Mononuclear cell (primary cell): ENCODE results near the gene PYROXD2. TPM values are rescaled to one million over a fixed set of nuclear protein-coding genes. Genes with fewer than 3 reads are reported as not detected.
"Not testable (repeated sequence)": the region's sequence is repeated elsewhere in the genome, so short reads cannot be mapped to it uniquely, and the experiment has no call there.

Source experiments
- H3K27me3 ChIP-seq: 2 replicates; pipeline ENCODE4 v1.6.0; 2011; ENCODE audit warnings: low read length, control low read depth; ENCODE audit not compliant: insufficient read depth
- H3K4me1 ChIP-seq: 2 replicates; pipeline ENCODE4 v1.5.1; 2011; ENCODE audit warnings: mild to moderate bottlenecking, low read length, control low read depth; ENCODE audit not compliant: insufficient read depth
- H3K4me3 ChIP-seq: 2 replicates; pipeline ENCODE4 v1.5.1; 2011; ENCODE audit warnings: mild to moderate bottlenecking, low read length, moderate library complexity
- H3K9me3 ChIP-seq: 2 replicates; pipeline ENCODE4 v1.5.1; 2011; ENCODE audit warnings: low read depth, mild to moderate bottlenecking, control low read depth, low read length
- total RNA-seq: library from RNA; depleted of rRNA; stranded (reverse); fragments of >200 nt; gene quantifications from one replicate; pipeline ENCODE4 v1.2.3, GENCODE V29; 2012

PYROXD2 gene
- total RNA-seq, 1 donor, result 2.2 TPM

DNA sequence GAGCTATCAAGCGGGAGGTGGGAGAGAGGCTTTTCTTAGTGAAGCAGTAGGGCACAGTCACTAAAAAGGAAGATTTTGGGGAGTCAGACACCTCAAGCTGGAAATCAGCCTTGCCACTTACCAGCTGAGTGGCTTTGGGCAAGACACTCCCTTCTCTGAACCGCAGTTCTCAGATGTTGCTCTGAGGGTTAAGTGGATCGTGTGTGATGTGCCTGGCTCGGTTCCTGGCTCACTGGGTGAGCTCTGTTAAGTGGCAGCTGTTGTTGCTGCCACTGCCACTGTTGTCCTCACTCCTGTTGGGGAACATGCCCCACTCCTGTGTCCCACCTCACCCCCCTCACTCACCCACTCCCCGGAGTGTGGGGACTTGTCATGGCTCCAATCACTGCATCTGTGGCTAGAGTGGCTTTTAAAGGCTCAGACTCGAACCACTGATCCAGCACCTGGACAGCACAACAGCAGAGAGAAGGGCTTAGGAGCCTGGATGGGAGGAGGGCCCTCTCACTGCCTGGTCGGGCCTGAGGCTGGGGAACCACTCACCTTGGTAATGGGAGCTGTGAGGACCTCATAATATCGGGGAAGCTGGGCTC is 20.0 kb downstream of the PYROXD2 start:
- no peak overlapping the region for H3K4me3 ChIP-seq
- H3K4me1 ChIP-seq, result peaks cover 19% of the 10 kb centered on the region
- no peaks in the 10 kb centered on the region for H3K9me3 ChIP-seq
- H3K27me3 ChIP-seq, result no peaks in the 10 kb centered on the region

DNA sequence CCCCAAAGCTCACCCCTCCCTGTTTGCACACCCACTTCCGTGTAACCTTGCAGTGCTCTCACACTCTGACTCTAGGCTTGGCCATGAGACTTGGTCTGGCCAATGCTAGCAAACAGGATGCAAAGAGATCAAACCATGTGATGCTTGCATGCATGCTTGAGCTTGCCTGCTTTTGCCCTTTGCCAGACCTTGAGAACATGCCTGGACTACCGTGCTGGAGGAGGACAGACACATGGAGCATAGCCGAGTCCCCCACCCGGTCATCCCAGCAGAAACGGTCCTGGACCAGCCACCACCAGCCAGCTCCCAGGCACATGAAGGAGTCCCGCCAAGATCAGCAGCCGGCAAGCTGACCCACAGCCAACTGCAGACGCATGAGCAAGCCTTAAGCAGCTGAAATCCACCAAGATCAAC is 23.4 kb downstream of the PYROXD2 start:
- H3K4me3 ChIP-seq, result no peak overlapping the region
- peaks cover 19% of the 10 kb centered on the region for H3K4me1 ChIP-seq
- H3K27me3 ChIP-seq, result no peaks in the 10 kb centered on the region
- no peaks in the 10 kb centered on the region for H3K9me3 ChIP-seq

DNA sequence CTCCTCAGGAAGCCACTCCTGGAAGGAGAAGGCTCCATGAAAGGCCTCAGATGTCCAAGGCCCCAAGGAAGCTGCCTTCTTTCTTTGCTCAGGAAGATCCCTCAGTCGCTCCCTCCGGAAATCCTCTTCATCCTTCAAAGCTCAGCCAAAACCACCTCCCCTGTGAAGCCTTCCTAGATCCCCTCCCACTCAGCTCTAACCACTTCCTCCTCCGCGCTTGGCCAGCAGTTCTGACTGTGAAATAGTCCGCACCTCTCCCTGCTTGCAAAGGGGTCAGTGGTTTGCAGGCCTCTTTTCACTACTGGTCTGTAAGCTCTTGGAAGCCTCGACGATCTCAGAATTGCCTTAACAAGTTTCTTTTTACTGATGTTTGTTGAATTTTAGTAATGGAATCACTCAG is 23.9 kb downstream of the PYROXD2 start:
- H3K27me3 ChIP-seq, result no peaks in the 10 kb centered on the region
- H3K4me1 ChIP-seq, result peaks cover 19% of the 10 kb centered on the region
- H3K9me3 ChIP-seq, result no peaks in the 10 kb centered on the region
- H3K4me3 ChIP-seq, result no peak overlapping the region

DNA sequence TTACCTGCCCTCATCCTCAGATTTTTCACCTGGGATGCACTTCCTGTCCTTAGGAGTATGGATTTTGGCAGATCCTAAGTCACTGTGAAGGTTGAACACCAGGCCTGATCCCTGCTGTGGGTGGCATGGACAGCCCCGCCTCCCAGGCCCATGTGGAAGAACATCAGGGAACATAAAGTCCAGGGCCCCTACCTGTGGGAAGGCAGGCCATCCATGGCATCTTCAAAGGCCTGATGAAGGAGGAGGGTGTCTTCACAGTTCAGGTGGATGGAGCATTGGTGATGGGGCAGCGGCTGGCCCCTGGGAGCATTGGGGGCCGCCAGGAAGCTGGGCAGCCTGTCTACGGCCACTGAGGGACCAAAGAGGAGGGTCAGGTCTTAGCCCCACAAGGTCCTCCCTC is 24.6 kb downstream of the PYROXD2 start:
- Histone ChIP-seq H3K9me3 (no peaks in the 10 kb centered on the region), H3K27me3 (no peaks in the 10 kb centered on the region), H3K4me1 (peaks cover 19% of the 10 kb centered on the region), H3K4me3 (no peak overlapping the region)

DNA sequence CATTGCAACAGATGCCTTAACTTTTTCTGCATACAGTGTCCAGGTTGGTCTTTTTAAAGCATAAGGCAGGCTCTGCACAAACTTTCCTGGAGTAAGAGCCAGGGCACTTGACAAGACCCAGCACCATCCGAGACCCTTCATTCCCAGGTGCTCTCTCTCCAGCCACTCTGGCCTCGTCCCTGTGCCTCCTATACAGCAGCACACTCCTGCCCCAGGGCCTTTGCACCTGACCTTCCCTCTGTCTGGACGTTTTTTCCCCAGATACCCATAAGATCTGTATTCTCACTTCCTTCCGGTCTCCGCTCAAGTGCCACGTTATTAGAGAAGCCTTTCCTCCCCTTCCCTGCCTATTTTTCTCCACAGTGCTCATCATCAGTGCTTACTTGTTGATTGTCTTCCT is 25.6 kb downstream of the PYROXD2 start:
- no peak overlapping the region for H3K4me3 ChIP-seq
- H3K4me1 ChIP-seq, result peaks cover 19% of the 10 kb centered on the region
- no peaks in the 10 kb centered on the region for H3K9me3 ChIP-seq
- no peaks in the 10 kb centered on the region for H3K27me3 ChIP-seq

DNA sequence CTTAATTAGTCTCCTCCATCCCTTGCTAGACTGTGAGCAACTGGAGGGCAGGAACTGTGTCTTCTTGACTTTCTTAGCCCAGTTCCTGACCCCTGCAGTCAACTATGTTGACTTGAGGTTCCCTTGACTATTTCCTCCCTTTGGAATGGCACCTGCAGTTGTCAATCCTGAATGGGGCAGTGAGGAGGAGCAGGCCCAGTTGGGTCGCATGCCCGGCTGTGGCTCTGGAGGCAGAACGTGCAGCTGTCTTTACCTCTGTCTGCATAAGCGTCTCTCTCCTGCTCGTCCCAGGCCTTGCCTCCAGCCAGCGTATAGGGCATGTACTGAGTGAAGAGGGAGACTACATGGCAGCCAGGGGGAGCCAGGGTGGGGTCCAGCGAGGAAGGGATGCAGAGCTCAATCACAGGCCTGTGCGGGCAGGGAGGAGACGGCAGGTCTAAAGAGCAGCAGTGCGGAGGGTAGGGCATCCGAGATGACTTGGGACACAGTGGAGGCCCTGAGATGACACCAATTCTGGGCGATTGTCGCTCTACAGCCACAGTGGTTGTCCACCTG is 26.8 kb downstream of the PYROXD2 start:
- H3K27me3 ChIP-seq, result no peaks in the 10 kb centered on the region
- H3K9me3 ChIP-seq, result no peaks in the 10 kb centered on the region
- no peak overlapping the region for H3K4me3 ChIP-seq
- peaks cover 19% of the 10 kb centered on the region for H3K4me1 ChIP-seq

DNA sequence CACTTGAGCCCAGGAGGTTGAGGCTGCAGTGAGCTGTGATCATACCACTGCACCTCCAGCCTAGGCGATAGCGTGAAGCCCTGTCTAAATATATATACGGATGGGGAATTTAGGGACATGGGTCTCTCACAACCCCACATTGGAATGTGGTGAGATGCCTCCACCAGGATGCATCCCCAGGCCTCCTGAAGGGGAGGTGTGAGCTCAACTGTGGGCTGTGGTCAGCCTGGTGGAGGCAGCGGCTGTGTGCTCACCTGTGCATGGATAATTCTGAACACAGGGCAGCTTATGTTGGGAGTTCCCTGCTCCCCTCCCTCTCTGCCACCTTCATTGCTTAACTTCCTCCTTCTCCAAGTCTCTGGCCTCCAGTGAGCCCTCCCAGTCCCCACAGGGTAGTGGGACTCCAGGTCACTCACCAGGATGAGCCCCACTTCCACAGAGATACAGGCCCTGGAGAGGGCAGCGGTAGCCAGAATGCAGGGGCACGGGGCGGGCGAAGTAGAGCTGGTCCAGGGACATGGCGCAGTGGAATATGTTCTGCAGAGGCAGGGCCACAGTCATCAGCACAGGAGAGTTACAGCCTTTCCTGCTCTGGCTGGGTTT is 30.4 kb downstream of the PYROXD2 start:
- Histone ChIP-seq H3K9me3 (no peaks in the 10 kb centered on the region), H3K27me3 (no peaks in the 10 kb centered on the region), H3K4me3 (no peak overlapping the region), H3K4me1 (no peaks in the 10 kb centered on the region)

DNA sequence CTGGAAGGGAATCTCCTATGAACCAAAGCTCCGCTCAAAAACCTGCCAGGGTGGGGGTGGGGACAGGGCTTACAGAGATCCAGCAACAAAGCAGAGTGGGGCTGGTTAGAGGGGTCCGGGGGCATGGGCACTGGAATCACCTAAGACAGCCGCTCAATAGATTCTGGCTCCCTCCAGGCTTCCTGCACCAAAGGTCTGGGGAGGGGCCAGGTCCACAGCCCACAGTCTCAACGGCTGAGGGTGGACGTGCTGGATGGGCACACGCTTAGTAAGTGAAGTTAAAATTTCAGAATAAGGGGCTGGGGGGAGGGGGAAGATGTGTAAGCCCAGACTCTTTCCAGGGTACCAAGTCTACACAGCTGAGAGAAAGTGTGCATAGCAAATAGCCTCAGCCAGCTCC is 31.1 kb downstream of the PYROXD2 start:
- no peaks in the 10 kb centered on the region for H3K9me3 ChIP-seq
- H3K4me3 ChIP-seq, result no peak overlapping the region
- no peaks in the 10 kb centered on the region for H3K27me3 ChIP-seq

DNA sequence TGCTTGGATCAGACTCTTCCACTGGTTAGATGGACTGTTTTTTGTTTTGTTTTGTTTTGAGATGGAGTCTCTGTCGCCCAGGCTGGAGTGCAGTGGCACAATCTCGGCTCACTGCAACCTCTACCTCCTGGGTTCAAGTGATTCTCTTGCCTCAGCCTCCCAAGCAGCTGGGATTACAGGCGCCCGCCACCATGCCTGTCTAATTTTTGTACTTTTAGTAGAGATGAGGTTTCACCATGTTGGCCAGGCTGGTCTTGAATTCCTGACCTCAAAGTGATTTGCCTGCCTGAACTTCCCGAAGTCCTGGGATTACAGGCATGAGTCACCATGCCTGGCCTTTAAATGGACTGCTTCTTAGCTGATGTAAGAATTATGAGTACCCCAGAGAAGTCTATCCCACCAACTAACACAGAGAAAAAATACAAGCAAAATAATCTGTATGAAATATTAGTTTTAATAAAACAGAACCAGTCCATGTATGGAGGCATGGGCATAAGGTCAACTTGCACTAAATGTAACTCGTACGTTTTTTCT is 31.8 kb downstream of the PYROXD2 start:
- not testable (repeated sequence) for H3K4me1 ChIP-seq, H3K9me3 ChIP-seq, H3K4me3 ChIP-seq, H3K27me3 ChIP-seq

More for the DNA sequence above, 31.1 kb downstream of the PYROXD2 start:
- no peaks in the 10 kb centered on the region for H3K4me1 ChIP-seq

DNA sequence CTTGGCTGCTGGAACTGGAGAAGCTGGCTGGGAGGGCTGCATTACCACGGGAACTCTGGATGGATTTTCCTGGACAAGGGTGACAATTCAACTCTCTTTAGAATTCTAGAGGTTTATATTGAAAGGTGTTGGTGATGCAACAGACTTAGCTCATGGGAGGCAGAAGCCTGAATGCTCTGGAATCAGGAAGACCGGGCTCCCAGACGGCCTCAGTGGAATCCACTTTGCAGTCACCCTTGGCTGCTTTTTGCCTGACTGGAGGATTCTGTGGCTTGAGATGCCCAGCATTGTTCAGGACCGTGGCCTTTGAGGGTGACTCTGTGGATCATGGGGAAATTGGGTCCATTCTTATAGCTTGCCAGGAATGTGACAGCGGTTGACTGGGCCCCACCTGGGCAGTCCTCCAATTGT is 32.3 kb downstream of the PYROXD2 start:
- H3K4me3 ChIP-seq, result no peak overlapping the region
- H3K27me3 ChIP-seq, result no peaks in the 10 kb centered on the region
- H3K9me3 ChIP-seq, result no peaks in the 10 kb centered on the region
- H3K4me1 ChIP-seq, result no peaks in the 10 kb centered on the region

DNA sequence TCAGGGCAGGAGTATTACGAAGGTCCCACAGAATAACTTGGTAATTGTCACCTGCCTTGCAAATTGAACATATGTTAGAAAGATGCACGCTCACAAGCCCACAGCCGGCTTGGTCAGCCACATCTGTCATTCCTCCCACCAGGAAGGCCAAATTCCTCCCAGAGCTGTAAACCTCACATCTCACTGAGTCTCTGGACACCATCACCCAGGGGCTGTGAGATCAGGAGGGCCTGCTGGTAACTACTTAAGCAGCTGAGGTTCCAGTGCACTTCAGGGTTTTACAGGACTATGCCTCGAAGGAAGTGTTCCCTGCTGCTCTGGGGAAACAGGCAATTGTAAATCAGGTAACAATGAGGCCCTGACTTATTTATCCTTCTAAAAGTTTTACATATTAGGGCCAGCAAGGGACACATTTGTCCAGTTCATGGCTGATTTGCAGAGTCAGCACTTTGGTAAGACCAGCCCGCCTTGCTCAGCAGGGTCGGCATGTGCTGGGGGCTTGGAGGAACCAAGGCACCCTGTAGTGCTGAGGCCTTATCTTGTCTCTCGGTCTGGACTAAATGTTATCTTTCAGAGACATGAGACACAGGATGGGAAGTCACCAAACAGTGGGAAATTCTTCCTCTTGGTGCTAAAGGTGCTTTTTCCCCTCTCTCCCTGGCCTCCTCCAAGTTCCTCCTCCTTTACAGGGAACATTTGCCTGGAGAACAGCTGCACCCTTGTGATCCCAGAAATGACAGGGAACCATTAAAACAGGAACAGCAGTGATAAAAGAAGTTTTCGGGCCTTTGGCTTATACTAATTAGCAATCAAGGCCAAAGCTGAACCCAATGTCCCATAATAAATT is 34.3 kb downstream of the PYROXD2 start:
- H3K4me1 ChIP-seq, result no peaks in the 10 kb centered on the region
- no peaks in the 10 kb centered on the region for H3K27me3 ChIP-seq
- no peak overlapping the region for H3K4me3 ChIP-seq
- no peaks in the 10 kb centered on the region for H3K9me3 ChIP-seq

DNA sequence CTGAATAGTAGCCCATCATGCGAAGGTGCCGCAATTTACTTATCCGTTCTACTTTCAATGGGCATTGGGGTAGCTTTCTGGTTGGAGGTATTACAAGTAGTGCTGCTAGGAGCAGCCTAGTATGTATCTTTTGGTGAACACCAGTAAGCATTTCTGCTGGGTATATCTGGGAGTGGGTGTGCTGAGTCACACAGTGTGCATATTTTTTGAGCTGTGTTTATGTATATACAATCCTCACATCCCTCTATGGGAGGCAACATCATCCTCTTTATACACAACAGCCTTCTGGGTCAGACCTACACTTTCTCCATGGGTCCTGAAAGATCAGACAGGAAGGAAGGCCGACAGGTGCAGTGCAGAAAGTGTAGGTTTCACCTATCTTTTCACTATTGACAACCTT is 36.3 kb downstream of the PYROXD2 start:
- H3K4me1 ChIP-seq, result no peaks in the 10 kb centered on the region
- H3K9me3 ChIP-seq, result no peaks in the 10 kb centered on the region
- no peaks in the 10 kb centered on the region for H3K27me3 ChIP-seq
- H3K4me3 ChIP-seq, result no peak overlapping the region

DNA sequence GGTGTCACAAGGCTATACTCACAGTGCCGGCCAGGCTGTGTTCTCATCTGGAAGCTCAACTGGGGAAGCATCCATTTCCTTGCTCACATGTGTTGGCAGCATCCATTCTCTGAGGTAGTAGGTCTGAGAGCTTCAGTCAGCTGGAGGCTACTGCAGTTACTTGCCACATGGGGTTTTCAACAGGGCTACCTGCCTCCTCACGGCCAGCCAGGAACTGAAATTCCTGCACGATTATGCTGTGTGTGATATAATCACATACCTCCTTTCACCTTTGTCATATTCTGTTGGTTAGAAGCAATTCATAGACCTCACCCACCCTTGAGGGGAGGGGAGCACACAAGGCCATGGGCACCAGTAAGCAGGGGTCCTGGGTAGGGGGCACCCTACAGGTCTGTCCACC is 37.4 kb downstream of the PYROXD2 start:
- Histone ChIP-seq H3K4me1 (no peaks in the 10 kb centered on the region), H3K4me3 (no peak overlapping the region), H3K27me3 (no peaks in the 10 kb centered on the region), H3K9me3 (no peaks in the 10 kb centered on the region)

DNA sequence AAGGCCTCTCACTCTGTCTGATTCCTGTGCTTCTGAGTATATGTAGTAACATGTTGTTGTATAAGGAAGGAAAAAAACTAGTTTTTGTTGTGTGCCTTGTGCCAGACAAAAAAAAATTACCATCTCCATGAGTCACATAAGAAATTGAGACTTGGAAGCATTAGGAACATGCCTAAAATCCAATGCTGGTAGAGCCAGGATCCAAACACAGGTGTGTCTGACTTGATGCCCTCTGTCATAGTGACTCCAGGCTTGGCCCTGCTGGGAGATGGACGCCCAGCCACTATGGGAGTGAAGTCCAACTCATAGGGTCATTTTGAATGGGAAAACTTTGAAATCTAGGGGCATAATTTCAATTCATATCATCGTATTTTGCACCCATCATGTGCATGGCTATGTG is 38.0 kb downstream of the PYROXD2 start:
- no peaks in the 10 kb centered on the region for H3K9me3 ChIP-seq
- no peaks in the 10 kb centered on the region for H3K4me1 ChIP-seq
- no peaks in the 10 kb centered on the region for H3K27me3 ChIP-seq
- no peak overlapping the region for H3K4me3 ChIP-seq

DNA sequence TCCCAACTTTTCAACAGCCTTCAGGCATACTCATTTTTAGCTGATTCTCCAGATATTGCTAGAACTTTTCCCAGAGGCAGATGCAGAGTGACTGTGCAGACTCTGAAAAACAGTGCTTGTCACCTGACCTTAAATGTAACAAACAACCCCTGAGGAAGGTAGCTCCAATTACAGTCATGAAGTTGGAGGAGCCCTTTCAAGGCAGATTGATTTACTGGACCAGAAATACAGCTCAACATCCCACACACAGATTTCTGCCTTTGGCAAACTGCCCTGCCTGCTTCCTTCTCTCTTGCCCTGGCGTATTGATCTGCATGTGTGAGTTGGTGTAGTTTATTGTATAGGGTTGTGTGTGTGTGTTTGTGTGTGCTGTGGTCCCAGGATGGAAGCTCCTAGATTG is 38.5 kb downstream of the PYROXD2 start:
- Histone ChIP-seq H3K4me3 (no peak overlapping the region), H3K9me3 (no peaks in the 10 kb centered on the region), H3K27me3 (no peaks in the 10 kb centered on the region), H3K4me1 (no peaks in the 10 kb centered on the region)
